SKM-1 treated with dmso at 0.1 percent for 144 hours (cell line): ENCODE results near the gene SOST.

Experiments
- DNase-seq: peaks from one replicate; lab custom pipeline; 2025; ENCODE audit not compliant: unreplicated experiment; lab: John Stamatoyannopoulos, UW

The SOST gene

GRCh38 chr17:43710101-43710500 is 48.5 kb downstream of the SOST start:
- no peak for DNase-seq

- DNase-seq, result no peak
These were observed 49.4 kb downstream of the SOST start for GRCh38 chr17:43709210-43709609.

GRCh38 chr17:43707184-43707583 is 51.4 kb downstream of the SOST start:
- no peak for DNase-seq

- no peak for DNase-seq
These were observed 52.4 kb downstream of the SOST start for GRCh38 chr17:43706235-43706634.
